ENCODE results near the gene MTCL1.

Gene MTCL1

DNA sequence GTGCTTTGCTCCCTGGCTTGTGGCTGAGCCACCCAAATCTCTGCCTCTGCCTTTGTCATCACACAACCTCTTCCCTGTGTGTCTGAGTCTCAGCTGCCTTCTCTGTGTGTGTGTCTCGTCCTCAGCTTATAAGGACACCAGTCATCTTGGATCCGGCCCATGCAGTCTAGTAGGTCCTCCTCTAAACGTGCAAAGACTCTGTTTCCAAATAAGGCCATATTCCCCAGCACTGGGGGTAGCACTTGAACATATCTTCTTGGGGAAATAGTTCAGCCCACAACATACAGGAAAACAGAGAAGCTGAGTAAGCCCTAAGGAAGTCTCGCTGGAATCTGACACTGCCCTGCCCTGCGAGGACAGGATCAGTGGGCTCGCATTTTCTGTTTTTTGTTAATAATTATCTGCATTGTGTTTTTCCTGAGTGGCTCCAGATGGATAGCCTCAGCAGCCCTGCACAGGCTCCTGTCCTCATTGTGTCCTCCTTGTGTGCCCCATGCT is 42.1 kb downstream of the MTCL1 start:
- H3K4me3 ChIP-seq (ENCODE audit: severe bottlenecking), result no peak overlapping the region
- H3K27ac ChIP-seq (ENCODE audit: poor library complexity, severe bottlenecking), result peak overlapping the region; percentile 18
- peaks cover 3% of the 10 kb centered on the region for H3K36me3 ChIP-seq (ENCODE audit: low read depth)
- DNase-seq (ENCODE audit: low spot score) (no peak), ATAC-seq (ENCODE audit: low read depth) (peak; percentile 62)
- peaks cover 5% of the 10 kb centered on the region for H3K4me1 ChIP-seq (ENCODE audit: insufficient read depth, poor library complexity, severe bottlenecking)
- no peaks in the 10 kb centered on the region for H3K9me3 ChIP-seq (ENCODE audit: severe bottlenecking)
- TF ChIP-seq, protein P1, sequence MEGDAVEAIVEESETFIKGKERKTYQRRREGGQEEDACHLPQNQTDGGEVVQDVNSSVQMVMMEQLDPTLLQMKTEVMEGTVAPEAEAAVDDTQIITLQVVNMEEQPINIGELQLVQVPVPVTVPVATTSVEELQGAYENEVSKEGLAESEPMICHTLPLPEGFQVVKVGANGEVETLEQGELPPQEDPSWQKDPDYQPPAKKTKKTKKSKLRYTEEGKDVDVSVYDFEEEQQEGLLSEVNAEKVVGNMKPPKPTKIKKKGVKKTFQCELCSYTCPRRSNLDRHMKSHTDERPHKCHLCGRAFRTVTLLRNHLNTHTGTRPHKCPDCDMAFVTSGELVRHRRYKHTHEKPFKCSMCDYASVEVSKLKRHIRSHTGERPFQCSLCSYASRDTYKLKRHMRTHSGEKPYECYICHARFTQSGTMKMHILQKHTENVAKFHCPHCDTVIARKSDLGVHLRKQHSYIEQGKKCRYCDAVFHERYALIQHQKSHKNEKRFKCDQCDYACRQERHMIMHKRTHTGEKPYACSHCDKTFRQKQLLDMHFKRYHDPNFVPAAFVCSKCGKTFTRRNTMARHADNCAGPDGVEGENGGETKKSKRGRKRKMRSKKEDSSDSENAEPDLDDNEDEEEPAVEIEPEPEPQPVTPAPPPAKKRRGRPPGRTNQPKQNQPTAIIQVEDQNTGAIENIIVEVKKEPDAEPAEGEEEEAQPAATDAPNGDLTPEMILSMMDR (IDR thresholded peaks at IDR 0.05; ENCODE audit: poor library complexity, severe bottlenecking), result no peak
- H3K27me3 ChIP-seq (ENCODE audit: insufficient read depth, poor library complexity, severe bottlenecking), result no peaks in the 10 kb centered on the region

DNA sequence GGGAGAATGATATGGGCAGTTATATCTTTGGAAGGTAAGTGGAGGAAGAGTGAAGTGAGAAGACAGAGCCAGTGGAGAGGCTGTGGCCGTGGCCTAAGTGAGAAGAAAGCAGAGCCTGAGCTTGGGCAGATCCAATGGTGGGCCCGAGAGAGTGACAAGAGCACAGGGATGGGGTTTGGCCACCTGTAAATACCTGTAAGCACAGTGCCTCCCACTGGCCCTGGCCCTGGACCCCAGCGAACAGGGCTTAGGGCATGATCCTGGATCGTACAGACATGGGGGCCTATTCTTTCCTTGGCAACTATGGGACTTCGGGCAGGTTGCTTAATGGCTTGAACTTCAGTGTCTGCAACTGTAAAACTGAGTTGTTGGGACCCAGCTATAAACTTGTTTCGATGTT is 44.1 kb downstream of the MTCL1 start:
- no peaks in the 10 kb centered on the region for H3K9me3 ChIP-seq (ENCODE audit: severe bottlenecking)
- peaks cover 3% of the 10 kb centered on the region; the same call in 1 of the 2 replicates for H3K36me3 ChIP-seq (ENCODE audit: low read depth)
- no peak overlapping the region for H3K27ac ChIP-seq (ENCODE audit: poor library complexity, severe bottlenecking)
- H3K27me3 ChIP-seq (ENCODE audit: insufficient read depth, poor library complexity, severe bottlenecking), result no peaks in the 10 kb centered on the region
- TF ChIP-seq, protein P1 (IDR thresholded peaks at IDR 0.05; ENCODE audit: poor library complexity, severe bottlenecking), result no peak
- no peak overlapping the region for H3K4me3 ChIP-seq (ENCODE audit: severe bottlenecking)
- peaks cover 5% of the 10 kb centered on the region for H3K4me1 ChIP-seq (ENCODE audit: insufficient read depth, poor library complexity, severe bottlenecking)
- no peak for ATAC-seq (ENCODE audit: low read depth)
- DNase-seq (ENCODE audit: low spot score), result no peak

DNA sequence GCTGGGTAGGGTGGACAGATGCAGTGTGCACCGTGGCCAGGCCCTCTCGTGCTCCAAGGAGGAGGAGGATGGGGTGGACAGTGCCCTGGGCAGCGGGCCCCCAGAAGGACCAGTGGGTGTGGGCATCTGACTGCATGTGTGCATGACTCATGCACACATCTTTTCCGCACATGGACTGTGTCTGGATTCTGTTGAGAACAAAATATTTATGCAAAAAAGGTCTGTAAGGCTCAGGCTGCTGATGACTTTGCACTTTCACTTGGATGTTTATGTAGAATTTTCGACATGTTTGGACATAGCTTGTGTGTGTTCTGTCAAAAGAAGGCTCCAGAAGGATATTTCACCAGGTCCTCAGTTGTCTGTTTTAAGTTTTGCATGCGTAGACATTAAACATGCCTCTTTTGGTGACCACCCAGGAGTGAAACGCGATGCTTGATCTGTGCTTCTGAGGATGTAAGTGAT is 45.6 kb downstream of the MTCL1 start:
- Histone ChIP-seq H3K27ac (ENCODE audit: poor library complexity, severe bottlenecking) (no peak overlapping the region), H3K4me1 (ENCODE audit: insufficient read depth, poor library complexity, severe bottlenecking) (peaks cover 5% of the 10 kb centered on the region), H3K36me3 (ENCODE audit: low read depth) (peaks cover 3% of the 10 kb centered on the region; the same call in 1 of the 2 replicates), H3K4me3 (ENCODE audit: severe bottlenecking) (no peak overlapping the region), H3K9me3 (ENCODE audit: severe bottlenecking) (no peaks in the 10 kb centered on the region), H3K27me3 (ENCODE audit: insufficient read depth, poor library complexity, severe bottlenecking) (no peaks in the 10 kb centered on the region)
- ATAC-seq (ENCODE audit: low read depth), result 0 out of 3 replicates have a peak, but pooled peaks have one; percentile 22
- no peak for DNase-seq (ENCODE audit: low spot score)
- TF ChIP-seq, protein P1 (IDR thresholded peaks at IDR 0.05; ENCODE audit: poor library complexity, severe bottlenecking), result no peak

DNA sequence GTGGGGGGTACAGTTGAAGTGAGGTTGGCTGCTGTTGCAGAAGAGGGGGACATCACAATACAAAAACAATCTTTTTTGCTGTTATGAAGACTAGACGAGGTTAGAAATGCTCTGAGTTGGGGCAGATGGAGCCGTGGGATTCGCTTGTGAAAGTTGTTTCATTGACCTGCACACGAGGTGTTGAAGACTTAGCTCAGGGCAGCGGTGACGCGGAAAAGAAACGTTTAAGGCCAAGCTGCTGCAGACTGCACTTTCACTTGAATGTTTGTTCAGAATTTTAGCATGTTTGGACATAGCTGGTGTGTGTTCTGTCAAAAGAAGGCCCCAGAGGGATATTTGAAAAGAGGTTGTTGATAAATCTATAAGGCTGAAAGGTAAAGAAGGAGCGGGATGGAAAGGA is 46.3 kb downstream of the MTCL1 start:
- H3K36me3 ChIP-seq (ENCODE audit: low read depth), result peaks cover 3% of the 10 kb centered on the region; the same call in 1 of the 2 replicates
- DNase-seq (ENCODE audit: low spot score) (no peak), ATAC-seq (ENCODE audit: low read depth) (no peak)
- H3K4me1 ChIP-seq (ENCODE audit: insufficient read depth, poor library complexity, severe bottlenecking), result peaks cover 5% of the 10 kb centered on the region
- TF ChIP-seq, protein P1 (IDR thresholded peaks at IDR 0.05; ENCODE audit: poor library complexity, severe bottlenecking), result no peak
- no peak overlapping the region for H3K27ac ChIP-seq (ENCODE audit: poor library complexity, severe bottlenecking)
- H3K27me3 ChIP-seq (ENCODE audit: insufficient read depth, poor library complexity, severe bottlenecking), result no peaks in the 10 kb centered on the region
- H3K9me3 ChIP-seq (ENCODE audit: severe bottlenecking), result no peaks in the 10 kb centered on the region
- H3K4me3 ChIP-seq (ENCODE audit: severe bottlenecking), result no peak overlapping the region

DNA sequence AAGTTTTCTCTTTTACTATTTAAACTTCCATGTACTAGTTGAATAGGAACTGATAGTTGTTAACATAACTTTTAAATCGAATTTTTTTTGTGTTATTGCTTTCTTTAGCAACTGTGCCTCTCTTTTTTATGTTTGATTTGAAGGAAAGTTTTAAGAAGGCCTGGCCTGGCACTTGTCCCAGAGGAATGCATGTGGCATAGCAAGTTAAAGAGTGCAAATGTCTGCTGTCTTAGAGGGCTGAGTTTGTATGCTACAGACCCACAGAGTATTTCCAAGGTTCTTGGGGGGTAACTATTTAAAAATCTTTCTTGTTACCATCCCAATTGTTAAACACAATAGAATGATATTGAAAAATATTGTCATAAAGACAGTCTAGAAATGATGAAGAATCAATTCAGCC is 47.0 kb downstream of the MTCL1 start:
- ATAC-seq (ENCODE audit: low read depth), result no peak
- TF ChIP-seq, protein P1 (IDR thresholded peaks at IDR 0.05; ENCODE audit: poor library complexity, severe bottlenecking), result no peak
- Histone ChIP-seq H3K4me1 (ENCODE audit: insufficient read depth, poor library complexity, severe bottlenecking) (peaks cover 1% of the 10 kb centered on the region), H3K9me3 (ENCODE audit: severe bottlenecking) (no peaks in the 10 kb centered on the region), H3K4me3 (ENCODE audit: severe bottlenecking) (no peak overlapping the region), H3K27me3 (ENCODE audit: insufficient read depth, poor library complexity, severe bottlenecking) (no peaks in the 10 kb centered on the region), H3K36me3 (ENCODE audit: low read depth) (peaks cover 3% of the 10 kb centered on the region; the same call in 1 of the 2 replicates), H3K27ac (ENCODE audit: poor library complexity, severe bottlenecking) (no peak overlapping the region)
- no peak for DNase-seq (ENCODE audit: low spot score)
